Thymus (tissue), 11 donors: ENCODE results near the gene ZNF90. TPM values are rescaled to one million over a fixed set of nuclear protein-coding genes. Genes with fewer than 3 reads are reported as not detected.
"Not testable (repeated sequence)": the region's sequence is repeated elsewhere in the genome, so short reads cannot be mapped to it uniquely, and the experiment has no call there.

Experiments
- DNase-seq, 9 donors: peaks; one replicate each; pipeline ENCODE4 v3.0.0-alpha.2; 2013; ENCODE audit warnings: low spot score in 9 of 9, low read depth in 6 of 9, missing footprints in 1 of 9
- H3K27ac ChIP-seq, 2 donors: one replicate each; pipeline ENCODE4 v1.5.1; 2013; ENCODE audit warnings: control low read depth in 1 of 2, low read depth in 1 of 2, low read length in 1 of 2, mild to moderate bottlenecking in 1 of 2, moderate library complexity in 1 of 2
- H3K27me3 ChIP-seq, 2 donors: one replicate each; pipeline ENCODE4 v1.5.1; 2013; ENCODE audit warnings: low read length in 1 of 2; ENCODE audit not compliant: control insufficient read depth in 2 of 2, insufficient read depth in 1 of 2
- H3K36me3 ChIP-seq, 2 donors: one replicate each; pipeline ENCODE4 v1.5.1; 2013; ENCODE audit warnings: low read length in 1 of 2, mild to moderate bottlenecking in 1 of 2, moderate library complexity in 1 of 2; ENCODE audit not compliant: control insufficient read depth in 2 of 2, insufficient read depth in 2 of 2
- H3K4me1 ChIP-seq, 2 donors: one replicate each; pipeline ENCODE4 v1.5.1; 2013; ENCODE audit warnings: low read length in 2 of 2; ENCODE audit not compliant: control insufficient read depth in 2 of 2, insufficient read depth in 2 of 2
- H3K4me3 ChIP-seq, 2 donors: one replicate each; pipeline ENCODE4 v1.5.1; 2013; ENCODE audit warnings: low read length in 2 of 2, control low read depth in 1 of 2, mild to moderate bottlenecking in 1 of 2
- H3K9me3 ChIP-seq, 2 donors: one replicate each; pipeline ENCODE4 v1.5.1; 2013; ENCODE audit warnings: low read length in 1 of 2, mild to moderate bottlenecking in 1 of 2; ENCODE audit not compliant: control insufficient read depth in 2 of 2, insufficient read depth in 1 of 2
- WGBS: extraction: QIAGEN DNeasy Blood & Tissue Kit; methylation state at CpG from one replicate; pipeline ENCODE4 v1.1.7; 2013; 5-methylcytosine and 5-hydroxymethylcytosine counted together
- polyA plus RNA-seq: library from polyadenylated mRNA; stranded (reverse); fragments of 200-250 nt; gene quantifications from one replicate; pipeline ENCODE4 v1.2.3, GENCODE V29; 2013
- total RNA-seq: library from RNA; stranded (reverse); fragments of 120-200 nt; gene quantifications from one replicate; pipeline ENCODE4 v1.2.4, GENCODE V29; 2013
- donor health status: healthy.

ZNF90 gene
- total and polyA plus RNA-seq, 2 donors: 3.2 to 3.6 TPM

- Histone ChIP-seq H3K27me3 (no peaks in the 10 kb centered on the region), H3K27ac (peak overlapping the region; percentile 53 to 62), H3K9me3 (peaks cover 0 to 2% of the 10 kb centered on the region in 2 donors), H3K4me3 (peak overlapping the region; percentile 62 to 73), H3K4me1 (peaks cover 3 to 9% of the 10 kb centered on the region in 2 donors), H3K36me3 (no peaks in the 10 kb centered on the region)
- 1% methylated on average over 43 of the region's 43 CpGs for WGBS
- DNase-seq: peak in 8 of 9 donors; percentile 50 to 84 (median 63)
Measured at GRCh38 chr19:20051841-20052768, 25.7 kb upstream of the ZNF90 start.

GRCh38 chr19:20058738-20059137 is 19.1 kb upstream of the ZNF90 start:
- not testable (repeated sequence) for H3K4me3 ChIP-seq, H3K27ac ChIP-seq, H3K36me3 ChIP-seq, H3K9me3 ChIP-seq, DNase-seq, H3K4me1 ChIP-seq, H3K27me3 ChIP-seq

GRCh38 chr19:20060282-20060681 is 17.5 kb upstream of the ZNF90 start:
- Histone ChIP-seq H3K27ac (no peak overlapping the region), H3K4me1 (no peaks in the 10 kb centered on the region), H3K9me3 (no peaks in the 10 kb centered on the region), H3K27me3 (no peaks in the 10 kb centered on the region), H3K36me3 (no peaks in the 10 kb centered on the region), H3K4me3 (no peak overlapping the region)
- 76% methylated on average over 1 of the region's 1 CpG for WGBS
- DNase-seq: no peak

GRCh38 chr19:20066861-20067260 is 10.9 kb upstream of the ZNF90 start:
- WGBS: 68% methylated on average over 3 of the region's 3 CpGs
- H3K36me3 ChIP-seq: no peaks in the 10 kb centered on the region
- H3K4me1 ChIP-seq: no peaks in the 10 kb centered on the region

GRCh38 chr19:20067943-20068342 is 9.9 kb upstream of the ZNF90 start:
- no peak overlapping the region for H3K4me3 ChIP-seq
- H3K27me3 ChIP-seq: no peaks in the 10 kb centered on the region
- WGBS: 29% methylated on average over 9 of the region's 9 CpGs
- H3K36me3 ChIP-seq: no peaks in the 10 kb centered on the region
- peaks cover 1 to 4% of the 10 kb centered on the region in 2 donors for H3K9me3 ChIP-seq
- H3K4me1 ChIP-seq: no peaks in the 10 kb centered on the region
- DNase-seq: no peak
- no peak overlapping the region for H3K27ac ChIP-seq

More at GRCh38 chr19:20066861-20067260, 10.9 kb upstream of the ZNF90 start:
- H3K27ac ChIP-seq: no peak overlapping the region
- no peaks in the 10 kb centered on the region for H3K27me3 ChIP-seq
- peaks cover 1 to 4% of the 10 kb centered on the region in 2 donors for H3K9me3 ChIP-seq
- no peak overlapping the region for H3K4me3 ChIP-seq
- no peak for DNase-seq

GRCh38 chr19:20068559-20068958 is 9.2 kb upstream of the ZNF90 start:
- H3K4me1 ChIP-seq, H3K36me3 ChIP-seq, DNase-seq, H3K27me3 ChIP-seq, H3K9me3 ChIP-seq, H3K27ac ChIP-seq, H3K4me3 ChIP-seq: not testable (repeated sequence)
- 39% methylated on average over 7 of the region's 7 CpGs for WGBS

GRCh38 chr19:20070691-20071090 is 7.1 kb upstream of the ZNF90 start:
- H3K9me3 ChIP-seq: peaks cover 1 to 4% of the 10 kb centered on the region in 2 donors
- DNase-seq: no peak
- H3K27ac ChIP-seq: no peak overlapping the region
- WGBS: 80% methylated on average over 2 of the region's 2 CpGs
- H3K4me1 ChIP-seq: no peaks in the 10 kb centered on the region
- no peaks in the 10 kb centered on the region for H3K36me3 ChIP-seq
- H3K27me3 ChIP-seq: no peaks in the 10 kb centered on the region
- no peak overlapping the region for H3K4me3 ChIP-seq

GRCh38 chr19:20072936-20073335 is 4.9 kb upstream of the ZNF90 start:
- Histone ChIP-seq H3K4me3 (no peak overlapping the region), H3K9me3 (peaks cover 1 to 11% of the 10 kb centered on the region in 2 donors), H3K4me1 (no peaks in the 10 kb centered on the region), H3K36me3 (no peaks in the 10 kb centered on the region), H3K27ac (no peak overlapping the region), H3K27me3 (no peaks in the 10 kb centered on the region)
- WGBS: 97% methylated on average over 5 of the region's 5 CpGs
- no peak for DNase-seq

- Histone ChIP-seq H3K9me3 (peaks cover 3 to 10% of the 10 kb centered on the region in 2 donors), H3K4me3 (peak overlapping the region; percentile 45 to 50), H3K4me1 (no peaks in the 10 kb centered on the region), H3K36me3 (no peaks in the 10 kb centered on the region), H3K27me3 (no peaks in the 10 kb centered on the region), H3K27ac (peak overlapping the region in 1 of 2 donors; percentile 57)
- 3% methylated on average over 19 of the region's 19 CpGs for WGBS
- peak in 4 of 9 donors; percentile 2 to 21 (median 16) for DNase-seq
Measured at GRCh38 chr19:20078581-20079031, 806 bp downstream of the ZNF90 start.
